NCI-H526 treated with DMSO at 0.1 percent for 48 hours (cell line): ENCODE results near the gene KRT39.
"Not testable (repeated sequence)": the region's sequence is repeated elsewhere in the genome, so short reads cannot be mapped to it uniquely, and the experiment has no call there.

Experiments used
- DNase-seq: peaks from one replicate; lab custom pipeline; 2025; lab: John Stamatoyannopoulos, UW

The KRT39 gene

GRCh38 chr17:40940266-40940665 is 26.5 kb downstream of the KRT39 start:
- DNase-seq, result no peak

DNA sequence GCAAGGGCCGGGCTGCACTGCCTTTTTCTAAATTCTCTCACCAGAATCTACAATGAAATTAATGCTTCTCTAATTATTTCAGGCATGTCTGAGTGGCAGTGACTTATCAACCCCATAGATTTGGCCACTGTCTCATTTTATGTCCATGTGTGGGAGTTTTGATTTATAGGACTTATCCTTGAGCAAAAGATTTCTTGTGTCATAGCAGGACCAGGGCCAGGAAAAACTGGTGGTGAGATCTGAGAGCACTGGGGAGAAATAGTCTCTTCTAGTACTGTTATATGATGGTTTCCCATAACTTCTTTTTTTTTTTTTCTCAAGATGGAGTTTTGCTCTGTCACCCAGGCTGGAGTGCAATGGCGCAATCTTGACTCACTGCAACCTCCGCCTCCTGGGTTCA is 27.8 kb downstream of the KRT39 start:
- DNase-seq, result no peak

GRCh38 chr17:40937384-40937819 is 29.3 kb downstream of the KRT39 start, which contains the start of gene KRT23:
KRT23 (minus strand) TSS chr17:40937646; CDS start chr17:40936603, 1,043 bp downstream.
- DNase-seq, result no peak

- DNase-seq, result no peak
These were observed 29.8 kb downstream of the KRT39 start for GRCh38 chr17:40936976-40937375.

DNA sequence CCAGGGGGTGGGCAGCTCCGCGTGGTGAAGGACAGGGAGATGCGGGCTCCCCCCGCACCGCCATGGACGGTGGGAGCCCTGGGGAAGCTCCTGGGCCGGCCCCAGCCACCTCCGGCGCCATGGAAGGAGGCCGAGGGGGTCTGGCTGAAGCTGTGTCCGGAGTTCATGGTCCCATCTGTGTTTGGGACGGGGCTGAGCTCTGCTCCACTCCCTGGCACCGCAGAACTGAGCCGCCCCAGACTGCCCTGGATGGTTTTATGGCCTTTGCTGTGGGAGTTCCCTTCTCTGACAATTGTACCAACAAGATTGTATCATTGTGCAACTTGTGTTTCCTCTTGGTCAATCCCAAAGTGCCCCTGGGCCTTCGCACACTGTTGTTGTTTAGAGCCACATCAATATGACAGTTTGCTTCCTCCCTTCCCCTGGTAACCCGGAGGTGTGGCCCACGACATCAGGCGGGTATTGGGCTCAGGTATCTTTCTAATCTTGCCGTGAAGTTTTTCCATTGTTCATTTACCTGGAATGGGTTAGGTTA is 30.2 kb downstream of the KRT39 start:
- DNase-seq, result no peak

GRCh38 chr17:40935624-40936023 is 31.1 kb downstream of the KRT39 start:
- DNase-seq, result no peak

- DNase-seq, result no peak
These were observed 34.1 kb downstream of the KRT39 start for GRCh38 chr17:40932608-40933007.

GRCh38 chr17:40931311-40931710 is 35.4 kb downstream of the KRT39 start:
- no peak for DNase-seq

DNA sequence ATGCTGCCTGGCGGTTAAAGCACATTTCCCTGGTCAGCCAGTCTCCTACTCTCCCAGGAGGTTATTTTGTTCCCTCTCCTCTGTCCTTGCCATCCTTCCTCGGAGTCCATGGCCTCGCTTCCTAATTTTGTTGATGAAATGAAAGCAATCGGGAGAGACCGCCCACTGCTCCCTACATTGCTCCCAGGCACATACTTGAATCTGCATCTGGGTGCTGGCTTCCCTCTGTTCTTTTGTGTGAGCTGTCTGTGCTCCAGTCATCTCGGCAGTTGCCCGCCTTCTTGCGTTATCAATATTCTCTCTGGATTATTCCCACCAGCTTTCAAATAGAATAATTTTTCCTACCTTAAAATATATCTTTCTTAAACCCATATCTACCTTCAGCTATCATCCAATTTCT is 40.4 kb downstream of the KRT39 start:
- DNase-seq, result no peak

DNA sequence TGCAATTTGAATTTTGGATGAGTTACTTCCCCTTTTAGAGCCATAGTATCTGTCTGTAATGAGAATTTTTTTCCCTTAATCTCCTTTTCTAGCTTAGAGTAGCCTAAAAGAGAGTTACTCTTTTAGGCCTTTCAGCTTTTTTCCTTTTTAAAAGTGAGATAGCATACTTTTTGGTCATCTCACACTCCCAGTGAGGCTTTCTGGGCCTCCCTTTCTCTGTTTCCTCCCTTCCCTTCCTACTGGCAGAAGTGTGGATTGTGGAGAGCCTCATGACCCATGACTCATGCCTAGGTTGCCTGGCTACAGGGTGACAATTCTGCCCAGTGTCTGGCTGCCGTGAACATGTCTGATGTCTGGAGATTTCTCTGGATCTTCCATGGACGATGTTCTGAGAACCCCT is 44.5 kb downstream of the KRT39 start:
- DNase-seq, result no peak

DNA sequence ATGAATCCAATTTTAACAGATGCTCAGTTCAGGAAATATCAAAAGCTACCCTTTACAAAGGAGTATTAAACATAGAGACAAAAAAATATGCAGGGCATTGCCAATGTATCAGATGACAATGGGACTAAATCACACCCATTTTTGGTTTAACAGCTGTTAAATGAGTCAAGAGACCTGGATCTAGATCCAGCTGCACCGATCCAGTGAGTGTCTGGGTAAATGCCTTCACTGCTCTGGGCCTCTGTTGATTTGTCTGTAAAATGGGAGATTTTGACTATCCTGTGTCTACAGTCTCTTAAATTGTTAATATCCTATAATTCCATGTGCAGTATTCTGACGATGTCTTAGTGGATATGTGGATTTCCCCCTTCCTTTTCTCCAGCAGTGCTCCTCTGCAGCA is 45.7 kb downstream of the KRT39 start:
- no peak for DNase-seq

GRCh38 chr17:40917116-40917515 is 49.6 kb downstream of the KRT39 start:
- not testable (repeated sequence) for DNase-seq

DNA sequence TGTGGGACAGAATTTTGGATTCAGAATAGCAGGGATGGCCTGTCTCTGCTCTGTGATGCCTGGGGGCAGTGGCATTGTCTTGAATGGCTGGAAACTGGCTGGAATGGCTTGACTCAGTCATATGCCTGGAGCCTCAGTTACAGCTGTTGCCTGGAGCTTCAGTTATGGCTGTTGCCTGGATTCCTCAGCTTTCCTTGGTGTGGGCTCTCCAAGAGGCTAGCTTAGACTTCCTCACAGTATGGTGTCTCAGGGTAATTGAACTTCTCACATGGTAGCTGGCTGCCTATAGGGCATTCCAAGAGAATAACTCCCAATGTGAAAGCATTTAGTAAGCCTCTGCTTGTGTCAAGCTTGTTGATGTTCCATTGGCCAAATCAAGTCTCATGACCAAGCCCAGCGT is 50.4 kb downstream of the KRT39 start:
- no peak for DNase-seq

- DNase-seq, result no peak
These were observed 51.0 kb downstream of the KRT39 start for GRCh38 chr17:40915721-40916256.

GRCh38 chr17:40915199-40915661 is 51.5 kb downstream of the KRT39 start:
- no peak for DNase-seq

DNA sequence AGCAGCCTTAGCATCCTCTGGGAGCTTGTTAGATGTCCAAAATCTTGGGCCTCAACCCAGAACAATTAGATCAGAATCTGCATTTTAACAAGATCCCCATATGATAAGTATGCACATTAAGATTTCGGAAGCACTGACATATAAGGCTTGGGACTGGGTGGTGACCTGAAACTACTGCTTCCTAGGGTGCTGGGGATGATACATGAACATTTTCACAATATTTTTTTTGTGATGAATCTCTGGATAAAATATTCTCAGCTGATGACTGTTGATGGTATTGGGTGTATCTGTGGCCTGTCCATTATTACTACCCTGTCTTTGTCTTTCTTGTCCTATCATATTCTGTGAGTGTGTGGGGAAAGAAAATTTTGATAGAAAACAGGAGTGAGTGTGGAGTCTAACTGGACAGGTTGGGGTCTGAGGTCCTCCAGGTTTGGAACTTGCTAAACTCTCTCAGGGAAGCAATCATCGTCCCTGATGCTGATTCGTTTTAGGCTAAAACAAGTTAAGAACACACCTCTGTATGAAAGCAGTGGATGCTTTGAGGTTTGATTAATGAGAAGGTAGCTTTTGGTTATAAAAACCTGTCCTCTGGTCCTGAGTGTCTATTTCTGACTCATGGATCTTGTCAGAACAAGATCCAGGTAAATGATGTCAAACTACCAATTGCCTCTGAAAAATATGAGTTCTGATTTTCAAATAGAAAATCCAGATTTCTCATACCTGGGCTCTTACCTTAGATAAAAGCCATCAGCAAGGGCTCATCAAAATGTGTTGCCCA is 52.5 kb downstream of the KRT39 start:
- DNase-seq, result no peak

DNA sequence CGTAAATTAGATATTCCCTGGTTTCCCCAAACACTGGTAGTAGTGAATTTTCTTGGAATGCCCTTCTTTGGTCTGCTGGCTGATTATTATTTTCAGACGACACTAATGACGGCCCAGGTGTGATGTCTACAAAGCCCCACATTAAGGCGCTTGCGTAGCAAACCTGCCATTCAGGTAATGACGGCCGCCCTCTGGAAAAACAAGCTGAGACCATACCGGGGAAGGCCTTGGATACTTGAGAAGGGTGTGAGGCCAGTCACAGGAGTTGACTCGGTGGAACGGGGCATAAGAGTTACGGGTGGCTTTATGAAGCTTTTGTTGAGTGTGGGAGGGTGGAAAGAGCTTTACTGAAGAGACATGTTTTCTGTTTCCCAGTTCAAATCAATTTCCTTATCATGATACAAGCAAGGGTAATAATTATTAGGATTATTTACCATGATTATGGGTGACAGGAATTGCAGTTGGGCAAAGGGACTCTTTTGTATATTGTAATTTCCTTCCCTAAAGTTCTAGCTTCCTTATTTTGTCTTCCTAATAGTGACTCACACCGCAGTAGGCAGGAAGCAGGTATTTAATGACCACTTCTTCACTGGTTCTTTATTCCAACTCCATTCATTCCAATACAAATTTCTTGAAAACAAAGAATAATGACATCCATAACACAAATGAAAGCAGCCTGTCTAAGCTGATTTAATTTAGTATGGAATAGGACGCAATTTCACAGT is 54.1 kb downstream of the KRT39 start:
- DNase-seq, result no peak

DNA sequence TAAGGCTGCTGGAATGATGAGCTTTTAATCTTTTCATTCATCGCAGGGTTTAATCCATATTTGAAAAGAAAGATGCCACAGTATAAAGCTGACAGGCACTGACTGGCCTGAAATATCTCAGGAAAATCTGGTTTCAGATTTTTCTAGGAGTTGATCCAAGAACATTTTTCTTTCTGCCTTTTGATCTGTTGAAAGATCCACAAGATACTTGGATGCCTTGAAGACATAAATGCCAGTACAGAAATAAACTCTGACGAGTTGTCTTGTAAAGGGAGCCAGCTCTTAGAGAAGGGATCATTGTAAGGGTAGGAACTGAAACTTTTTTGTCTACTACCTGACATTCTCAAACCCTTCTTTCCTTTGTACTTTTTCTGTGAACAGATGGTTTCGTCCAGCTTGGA is 56.3 kb downstream of the KRT39 start:
- no peak for DNase-seq

DNA sequence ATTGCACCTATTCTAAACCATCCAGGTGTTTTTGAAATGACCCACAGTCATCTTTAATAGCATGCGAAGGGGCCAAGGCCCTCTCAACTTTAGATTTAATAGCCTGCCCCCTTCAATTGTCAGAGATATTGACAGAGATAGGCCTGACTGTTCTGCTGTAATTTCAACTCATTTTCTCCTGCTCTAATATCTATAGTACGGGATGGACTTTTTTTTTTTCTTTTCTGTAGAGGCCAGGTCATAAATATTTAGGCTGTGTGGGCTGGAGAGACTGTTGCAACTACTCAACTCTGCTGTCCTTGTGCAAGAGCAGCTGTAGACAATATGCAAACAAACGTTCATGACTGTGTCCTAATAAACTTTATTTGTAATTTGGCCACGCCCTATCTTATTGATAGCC is 57.0 kb downstream of the KRT39 start:
- DNase-seq, result peak; percentile 18

- DNase-seq, result peak; percentile 44
These were observed 57.4 kb downstream of the KRT39 start for GRCh38 chr17:40909351-40909750.
